GM15510 (cell line): ENCODE data around the gene KCNQ5.

ENCODE experiments used
- POLR2A ChIP-seq: IDR thresholded peaks from 3 replicates; pipeline ENCODE4 v1.6.1; 2011; ENCODE audit warnings: borderline replicate concordance; ENCODE audit not compliant: insufficient read length; ENCODE audit errors: extremely low read depth

KCNQ5 gene

DNA sequence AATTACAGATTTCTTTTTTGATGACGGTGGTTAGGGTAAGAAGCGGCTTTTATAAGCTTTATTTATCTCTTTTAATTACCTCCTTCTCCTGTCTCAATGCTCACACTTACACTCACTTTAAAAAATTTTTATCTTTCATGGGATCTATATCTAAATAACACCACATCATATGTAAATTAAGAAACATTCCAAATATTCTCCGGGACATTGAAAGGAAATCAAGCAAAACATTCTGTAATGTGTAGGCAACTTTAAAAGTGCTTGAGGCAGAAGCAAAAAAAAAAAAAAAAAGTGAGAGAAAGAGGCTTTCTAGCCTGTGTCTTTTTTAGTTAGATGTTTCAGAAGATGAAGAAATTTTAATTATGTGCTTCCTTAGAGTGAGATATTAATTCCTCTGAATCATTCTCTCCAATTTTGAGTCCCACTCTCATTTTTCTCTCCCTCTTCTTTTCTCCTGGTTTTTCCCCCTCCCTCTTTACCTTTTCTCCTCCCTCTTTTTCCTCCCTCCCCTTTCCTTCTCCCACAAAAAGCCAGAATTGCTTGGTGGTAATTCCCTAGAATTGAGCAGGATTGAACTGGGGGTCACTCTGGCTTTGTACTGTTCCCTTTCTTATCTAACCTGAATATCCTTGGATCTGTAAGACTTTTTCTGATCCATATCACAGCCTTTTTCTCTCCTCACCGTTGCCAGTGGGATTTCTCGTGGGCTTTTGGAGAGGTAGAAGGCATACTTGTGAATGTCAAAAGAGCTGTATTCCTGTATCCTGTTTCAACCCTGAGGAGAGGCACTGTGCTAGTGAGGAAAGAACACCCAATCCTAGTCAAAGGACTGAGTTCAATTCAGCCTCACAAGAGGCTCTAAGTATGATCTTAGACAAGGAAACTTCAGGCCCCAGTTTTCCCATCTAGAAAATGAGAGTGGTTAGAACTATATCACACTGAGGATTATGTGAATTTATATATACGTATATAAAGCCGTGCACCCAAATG lies 30.4 kb downstream of the KCNQ5 start:
- TF ChIP-seq POLR2A, result no peak

GRCh38 chr6:72653026-72653425 lies 31.2 kb downstream of the KCNQ5 start:
- TF ChIP-seq POLR2A, result no peak

- TF ChIP-seq POLR2A, result no peak
Observed at GRCh38 chr6:72654071-72654621, 32.3 kb downstream of the KCNQ5 start.

DNA sequence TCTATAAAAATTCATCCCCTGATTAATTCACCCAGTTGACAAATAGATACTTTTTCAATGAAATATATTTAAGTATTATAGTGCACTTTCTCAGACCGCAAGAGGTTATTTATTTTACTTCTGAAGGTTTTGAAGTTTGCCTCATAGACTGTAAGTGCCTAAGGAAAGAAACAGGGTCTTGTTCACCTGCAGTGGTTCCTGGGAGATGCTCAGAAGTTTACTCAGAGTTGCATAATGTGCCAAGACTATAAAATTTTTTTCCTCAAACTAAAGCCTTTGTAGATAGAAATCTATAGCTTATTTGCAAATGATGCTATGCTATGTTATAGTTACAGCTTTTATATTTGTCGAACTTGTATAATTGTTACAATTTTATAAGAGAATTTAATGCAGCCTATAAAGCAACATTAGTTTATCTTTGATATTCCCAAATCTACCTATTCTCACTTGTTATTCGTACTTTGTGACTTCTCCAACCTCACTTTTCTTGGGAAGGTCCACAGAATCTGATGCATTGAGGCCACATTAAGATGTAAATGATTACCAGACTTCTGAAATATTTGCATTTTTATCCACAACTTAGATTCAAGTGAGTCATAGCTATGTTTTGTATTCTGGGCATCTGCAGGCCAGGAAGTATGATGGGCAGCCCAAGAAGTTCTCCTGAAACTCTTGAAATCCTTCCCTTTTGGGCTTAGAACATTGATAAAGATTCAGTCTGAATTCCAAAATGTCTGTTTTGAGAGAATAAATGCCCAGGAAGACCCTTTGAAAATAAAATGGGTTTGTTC lies 35.7 kb downstream of the KCNQ5 start:
- TF ChIP-seq POLR2A, result no peak

- no peak for TF ChIP-seq POLR2A
Observed at GRCh38 chr6:72659754-72660153, 37.9 kb downstream of the KCNQ5 start.

- TF ChIP-seq POLR2A, result no peak
Observed at GRCh38 chr6:72661411-72661810, 39.5 kb downstream of the KCNQ5 start.

DNA sequence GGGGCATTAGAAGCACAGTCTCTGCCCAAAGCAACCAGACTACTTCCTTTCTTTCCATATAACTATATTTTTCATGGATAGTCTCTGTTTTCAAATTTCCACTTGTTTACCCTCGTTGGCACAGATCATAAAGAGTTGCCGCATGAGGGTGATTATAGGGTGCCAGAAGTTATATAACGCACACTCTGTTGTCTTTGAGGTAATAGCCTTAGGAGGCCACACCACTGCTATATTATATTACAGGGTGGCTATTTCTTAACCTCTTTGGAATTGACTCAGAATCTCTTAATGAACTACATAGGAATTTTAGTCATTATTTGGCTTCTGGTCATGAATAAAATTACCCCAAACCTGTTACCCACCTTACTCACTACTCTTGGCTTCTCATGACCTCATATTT lies 43.7 kb downstream of the KCNQ5 start:
- no peak for TF ChIP-seq POLR2A

- no peak for TF ChIP-seq POLR2A
Observed at GRCh38 chr6:72669324-72669723, 47.5 kb downstream of the KCNQ5 start.

DNA sequence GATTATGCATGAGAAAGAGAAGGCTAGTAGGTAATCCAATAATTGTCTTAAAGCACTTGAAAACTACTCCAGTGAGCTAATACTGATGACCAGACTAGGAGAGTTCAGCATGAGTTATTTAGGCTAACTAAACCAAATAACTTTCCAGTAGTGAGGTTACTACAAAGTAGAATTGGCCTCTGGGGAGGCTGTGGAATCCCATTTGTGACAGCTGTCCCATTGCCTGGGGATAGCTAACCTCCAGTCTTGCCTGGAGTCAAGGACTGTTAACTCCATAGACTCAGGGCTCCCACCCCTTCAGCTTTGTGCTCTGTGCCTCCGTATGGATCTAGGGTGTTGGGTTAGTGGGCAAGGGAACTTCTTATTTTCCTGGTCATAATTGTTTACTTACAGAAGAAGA lies 51.0 kb downstream of the KCNQ5 start:
- TF ChIP-seq POLR2A, result no peak

DNA sequence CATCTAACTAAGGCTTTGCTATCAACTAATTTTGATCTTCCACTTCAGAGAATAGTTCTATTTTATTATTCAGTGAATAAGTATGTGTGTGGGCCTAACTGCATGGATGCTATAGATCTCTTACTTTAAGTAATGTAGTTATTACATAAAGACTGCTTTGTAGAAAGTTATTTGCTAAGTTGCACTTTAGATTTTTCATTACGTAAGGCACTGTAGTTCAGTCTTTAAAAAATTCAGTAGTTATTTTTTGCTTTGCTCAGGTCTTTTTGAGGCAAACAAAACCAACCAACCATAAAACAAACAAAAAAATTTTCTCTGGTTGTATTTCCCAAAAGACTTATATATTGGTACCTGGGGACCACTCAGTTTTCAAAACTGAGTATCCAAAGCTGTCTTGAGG lies 53.0 kb downstream of the KCNQ5 start:
- no peak for TF ChIP-seq POLR2A

- TF ChIP-seq POLR2A, result no peak
Observed at GRCh38 chr6:72675396-72675795, 53.5 kb downstream of the KCNQ5 start.

- no peak for TF ChIP-seq POLR2A
Observed at GRCh38 chr6:72676995-72677394, 55.1 kb downstream of the KCNQ5 start.

- no peak for TF ChIP-seq POLR2A
Observed at GRCh38 chr6:72677740-72678139, 55.9 kb downstream of the KCNQ5 start.

DNA sequence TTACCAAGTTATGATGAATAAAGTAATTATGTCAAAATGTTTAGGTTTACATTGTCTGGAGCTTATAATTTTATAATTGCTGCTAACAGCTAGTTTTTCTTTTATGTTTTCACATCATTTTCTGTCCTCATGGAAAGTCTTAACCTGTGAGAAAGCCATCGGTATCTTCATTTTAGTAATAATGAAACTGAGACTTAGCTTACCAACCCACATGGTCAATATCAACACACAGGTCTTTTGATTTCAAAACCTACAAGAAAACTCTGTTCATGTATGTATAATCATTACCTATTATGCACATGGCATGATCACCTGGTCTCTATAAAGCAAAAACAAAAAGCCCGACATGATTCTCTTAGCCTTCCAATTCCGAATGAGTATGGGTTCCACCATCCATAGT lies 61.9 kb downstream of the KCNQ5 start:
- no peak for TF ChIP-seq POLR2A
